SK-N-SH (cell line): ENCODE data around the gene KDM2A. TPM values are rescaled to one million over a fixed set of nuclear protein-coding genes. Genes with fewer than 3 reads are reported as not detected.

Experiments used
- CTCF ChIA-PET: fragments of 300-600, 350-600 bp; formaldehyde crosslinking; extraction: SDS; loops from one replicate; lab custom pipeline; 2021; lab: Yijun Ruan, JAX
- POLR2A ChIA-PET: fragments of 350-600 bp; sonication (Branson Sonifier 250); formaldehyde crosslinking; extraction: SDS; loops from one replicate; lab custom pipeline; 2020; ENCODE audit warnings: antibody characterized with exemption, inconsistent platforms; lab: Yijun Ruan, JAX
- DNase-seq: peaks from one replicate; pipeline ENCODE4 v3.0.0; 2012
- H2AFZ ChIP-seq: fragments of 200-600 bp; sonication (generic); 2 replicates; pipeline ENCODE4 v1.8.1; 2016; ENCODE audit warnings: antibody characterized with exemption, mild to moderate bottlenecking, low read depth
- H3F3A ChIP-seq: fragments of 200-600 bp; sonication (generic); replicated peaks from 2 replicates; pipeline ENCODE3; 2016; ENCODE audit warnings: antibody characterized with exemption, mild to moderate bottlenecking; ENCODE audit not compliant: insufficient read depth
- H3K27ac ChIP-seq, 2 experiments: fragments of 200-500 bp in 1 of 2; fragments of 200-600 bp in 1 of 2; sonication (Bioruptor generic) in 1 of 2; sonication (generic), shearing (Covaris generic) in 1 of 2; 2 replicates each; pipeline versions ENCODE4 v1.5.1 to v1.6.1; 2014 to 2016; ENCODE audit warnings: low read depth in 2 of 2, inconsistent platforms in 1 of 2, low read length in 1 of 2, mild to moderate bottlenecking in 1 of 2, mixed read lengths in 1 of 2
- H3K27me3 ChIP-seq: fragments of 200-600 bp; sonication (generic), shearing (Covaris generic); 2 replicates; pipeline ENCODE4 v1.6.1; 2016; ENCODE audit warnings: mixed run types; ENCODE audit not compliant: insufficient read depth
- H3K36me3 ChIP-seq, 2 experiments: fragments of 200-500 bp in 1 of 2; fragments of 200-600 bp in 1 of 2; sonication (Bioruptor generic) in 1 of 2; sonication (generic) in 1 of 2; replicated peaks in 1 of 2; 2 replicates each; pipeline versions ENCODE3 to v1.5.1; 2014 to 2016; ENCODE audit warnings: low read length in 1 of 2, mild to moderate bottlenecking in 1 of 2; ENCODE audit not compliant: insufficient read depth in 2 of 2, control insufficient read depth in 1 of 2
- H3K4me1 ChIP-seq, 2 experiments: fragments of 200-500 bp in 1 of 2; fragments of 200-600 bp in 1 of 2; sonication (Bioruptor generic) in 1 of 2; sonication (generic), shearing (Covaris generic) in 1 of 2; 2 replicates each; pipeline versions ENCODE4 v1.5.1 to v1.6.1; 2014 to 2016; ENCODE audit warnings: low read depth in 1 of 2, low read length in 1 of 2, mixed run types in 1 of 2; ENCODE audit not compliant: insufficient read depth in 2 of 2, control insufficient read depth in 1 of 2
- H3K4me2 ChIP-seq: fragments of 200-600 bp; sonication (generic), shearing (Covaris generic); 2 replicates; pipeline ENCODE4 v1.6.1; 2017; ENCODE audit warnings: mixed run types
- H3K4me3 ChIP-seq, 2 experiments: fragments of 200-500 bp in 1 of 2; fragments of 200-600 bp in 1 of 2; sonication (Bioruptor generic) in 1 of 2; sonication (generic), shearing (Covaris generic) in 1 of 2; 2 replicates each; pipeline versions ENCODE4 v1.5.1 to v1.8.1; 2014 to 2016; ENCODE audit warnings: low read depth in 2 of 2, inconsistent platforms in 1 of 2, low read length in 1 of 2, mild to moderate bottlenecking in 1 of 2, mixed read lengths in 1 of 2, moderate library complexity in 1 of 2
- H3K79me2 ChIP-seq: fragments of 200-600 bp; sonication (generic); 2 replicates; pipeline ENCODE4 v1.8.1; 2017; ENCODE audit warnings: mild to moderate bottlenecking; ENCODE audit not compliant: insufficient read depth
- H3K9ac ChIP-seq: fragments of 200-600 bp; sonication (generic); 2 replicates; pipeline ENCODE4 v1.6.1; 2017; ENCODE audit warnings: mixed run types
- H3K9me2 ChIP-seq: fragments of 200-600 bp; sonication (generic); 2 replicates; pipeline ENCODE4 v1.6.1; 2017; ENCODE audit warnings: mixed run types
- H3K9me3 ChIP-seq: fragments of 200-600 bp; sonication (generic); 2 replicates; pipeline ENCODE4 v1.6.1; 2017; ENCODE audit warnings: mixed run types, mild to moderate bottlenecking, moderate library complexity
- H4K20me1 ChIP-seq: fragments of 200-600 bp; sonication (generic); 2 replicates; pipeline ENCODE4 v1.6.1; 2017; ENCODE audit warnings: mild to moderate bottlenecking, mixed run types; ENCODE audit not compliant: insufficient read depth
- CHD2 ChIP-seq: fragments of 150-350 bp; IDR thresholded peaks from 2 replicates; pipeline ENCODE4 v1.6.1; 2018; ENCODE audit warnings: low read length; ENCODE audit not compliant: partially characterized antibody
- ELF1 ChIP-seq: IDR thresholded peaks from 2 replicates; pipeline ENCODE4 v1.4.0; 2012
- EP300 ChIP-seq, 2 experiments: IDR thresholded peaks; 2 replicates each; pipeline versions ENCODE4 v1.4.0 to v1.6.1; 2012; ENCODE audit warnings: borderline replicate concordance in 1 of 2, low read depth in 1 of 2, low read length in 1 of 2
- FOSL2 ChIP-seq: IDR thresholded peaks from 2 replicates; pipeline ENCODE4 v1.4.0; 2012; ENCODE audit warnings: low read depth, mild to moderate bottlenecking, moderate library complexity, borderline replicate concordance
- FOXJ3 ChIP-seq: sonication (generic); formaldehyde crosslinking; IDR thresholded peaks from 2 replicates; pipeline ENCODE4 v1.5.1; 2020; ENCODE audit warnings: mild to moderate bottlenecking, missing genetic modification reagents
- FOXM1 ChIP-seq: IDR thresholded peaks from 2 replicates; pipeline ENCODE4 v1.4.0; 2012; ENCODE audit warnings: low read depth, mild to moderate bottlenecking
- GATA2 ChIP-seq: sonication (generic); formaldehyde crosslinking; IDR thresholded peaks from 2 replicates; pipeline ENCODE4 v1.5.0; 2020; ENCODE audit warnings: mild to moderate bottlenecking, missing genetic modification reagents
- JUND ChIP-seq: IDR thresholded peaks from 2 replicates; pipeline ENCODE4 v1.4.0; 2012
- MAX ChIP-seq: IDR thresholded peaks from 2 replicates; pipeline ENCODE4 v1.4.0; 2012; ENCODE audit warnings: low read depth
- MEF2A ChIP-seq: IDR thresholded peaks from 2 replicates; pipeline ENCODE4 v1.4.0; 2012; ENCODE audit warnings: low read depth, borderline replicate concordance
- MXI1 ChIP-seq: IDR thresholded peaks from 2 replicates; pipeline ENCODE4 v1.6.1; 2012; ENCODE audit warnings: mild to moderate bottlenecking, low read depth, low read length, improper control_type of control experiment
- POLR2AphosphoS5 ChIP-seq: IDR thresholded peaks from 2 replicates; pipeline ENCODE4 v1.6.1; 2012; ENCODE audit warnings: low read depth, low read length
- RAD21 ChIP-seq: IDR thresholded peaks from 2 replicates; pipeline ENCODE4 v1.6.1; 2012; ENCODE audit warnings: mild to moderate bottlenecking, low read length
- RFX5 ChIP-seq: IDR thresholded peaks from 2 replicates; pipeline ENCODE4 v1.6.1; 2012; ENCODE audit warnings: mild to moderate bottlenecking, improper control_type of control experiment, low read length
- RXRA ChIP-seq: IDR thresholded peaks from 2 replicates; pipeline ENCODE4 v1.4.0; 2012; ENCODE audit warnings: low read depth, mild to moderate bottlenecking, borderline replicate concordance
- SIN3A ChIP-seq: IDR thresholded peaks from 2 replicates; pipeline ENCODE4 v1.6.1; 2012; ENCODE audit warnings: low read depth, mild to moderate bottlenecking, low read length, moderate library complexity, borderline replicate concordance
- TCF12 ChIP-seq: IDR thresholded peaks from 2 replicates; pipeline ENCODE4 v1.4.0; 2012
- TEAD4 ChIP-seq: IDR thresholded peaks from 2 replicates; pipeline ENCODE4 v1.4.0; 2012; ENCODE audit warnings: mild to moderate bottlenecking, borderline replicate concordance; ENCODE audit not compliant: insufficient read depth
- USF1 ChIP-seq: IDR thresholded peaks from 2 replicates; pipeline ENCODE4 v1.4.0; 2012; ENCODE audit warnings: low read depth, borderline replicate concordance
- USF2 ChIP-seq: fragments of 150-350 bp; IDR thresholded peaks from 2 replicates; pipeline ENCODE4 v1.6.1; 2017; ENCODE audit warnings: antibody characterized with exemption, low read length, low read depth, borderline replicate concordance
- YY1 ChIP-seq: IDR thresholded peaks from 2 replicates; pipeline ENCODE4 v1.4.0; 2012; ENCODE audit warnings: low read depth, mild to moderate bottlenecking
- ZBTB33 ChIP-seq: IDR thresholded peaks from 2 replicates; pipeline ENCODE4 v1.4.0; 2012; ENCODE audit warnings: low read depth, borderline replicate concordance
- WGBS: methylation state at CpG from one replicate; pipeline ENCODE4 v1.1.6; 2017; ENCODE audit warnings: low lambda C conversion rate; 5-methylcytosine and 5-hydroxymethylcytosine counted together
- polyA plus RNA-seq, 3 experiments: library from polyadenylated mRNA; depleted of rRNA; stranded (reverse); fragments of >200 nt; gene quantifications; 2 replicates each; pipeline ENCODE4 v1.2.3, GENCODE V29; 2012

The KDM2A gene
- polyA plus RNA-seq, 1 of the 3 experiments (the other 2 are of a cell fraction): 28.4 TPM

GRCh38 chr11:67306769-67307544, 187.9 kb downstream of the KDM2A start:
- WGBS: 94% methylated on average over 15 of the region's 19 CpGs

GRCh38 chr11:67307545-67308001, 188.5 kb downstream of the KDM2A start:
- TF ChIP-seq FOXJ3 (CRISPR knock-in tag): no peak
- TF ChIP-seq MXI1: no peak
- no peak for TF ChIP-seq RFX5
- no peak for TF ChIP-seq CHD2
- no peak for TF ChIP-seq MEF2A
- no peak for TF ChIP-seq MAX
- TF ChIP-seq TCF12: no peak
- TF ChIP-seq ZBTB33: no peak
- TF ChIP-seq FOXM1: no peak
- H2AFZ ChIP-seq: no peak overlapping the region
- no peaks in the 10 kb centered on the region for H4K20me1 ChIP-seq
- peaks cover 0 to 5% of the 10 kb centered on the region in 2 experiments for H3K36me3 ChIP-seq
- ChIA-PET POLR2A (no interaction called here), CTCF (interaction anchor here (0.8 to 2.6 kb wide), 4 partner anchors 9 to 43 kb away, joined by 3 to 11 read pairs (median 4); no protein-coding TSS in a partner anchor)
- H3K27me3 ChIP-seq: no peaks in the 10 kb centered on the region
- peaks cover 11 to 27% of the 10 kb centered on the region in 2 experiments; a peak in 2 of 4 replicates for H3K4me1 ChIP-seq
- H3K9me2 ChIP-seq: no peaks in the 10 kb centered on the region
- DNase-seq: no peak
- no peak overlapping the region for H3K4me3 ChIP-seq
- H3K27ac ChIP-seq: no peak overlapping the region
- no peak overlapping the region for H3K9ac ChIP-seq
- H3K9me3 ChIP-seq: no peaks in the 10 kb centered on the region
- H3K79me2 ChIP-seq: no peaks in the 10 kb centered on the region
- no peaks in the 10 kb centered on the region for H3F3A ChIP-seq
- H3K4me2 ChIP-seq: no peak overlapping the region
- WGBS: 93% methylated on average over 5 of the region's 12 CpGs

More at GRCh38 chr11:67306769-67307544, 187.9 kb downstream of the KDM2A start:
- CTCF ChIA-PET: interaction anchor here (0.8 to 2.6 kb wide), 5 partner anchors 8 to 75 kb away, joined by 3 to 11 read pairs (median 3); no protein-coding TSS in a partner anchor
- Histone ChIP-seq H3K9ac (no peak overlapping the region), H3K4me1 (peaks cover 13 to 24% of the 10 kb centered on the region in 2 experiments; a peak in 2 of 4 replicates), H3K4me2 (no peak overlapping the region), H3K9me3 (no peaks in the 10 kb centered on the region), H3K27ac (no peak overlapping the region), H3K36me3 (peaks cover 0 to 7% of the 10 kb centered on the region in 2 experiments), H3K79me2 (no peaks in the 10 kb centered on the region), H3K4me3 (no peak overlapping the region), H2AFZ (no peak overlapping the region), H4K20me1 (no peaks in the 10 kb centered on the region), H3F3A (no peaks in the 10 kb centered on the region), H3K27me3 (no peaks in the 10 kb centered on the region), H3K9me2 (no peaks in the 10 kb centered on the region)
- TF ChIP-seq JUND (no peak), GATA2 (CRISPR knock-in tag) (no peak), USF2 (no peak), RXRA (no peak), EP300 (IDR thresholded peaks at IDR 0.05; ENCODE audit: borderline replicate concordance in 1 of 2, low read depth in 1 of 2, low read length in 1 of 2) (no peak), FOXJ3 (CRISPR knock-in tag) (no peak), POLR2AphosphoS5 (no peak), MEF2A (no peak), SIN3A (no peak), TEAD4 (no peak), TCF12 (no peak), FOXM1 (no peak), RFX5 (no peak), YY1 (no peak), RAD21 (no peak), FOSL2 (no peak), ELF1 (no peak), USF1 (no peak)
- POLR2A ChIA-PET: no interaction called here
- no peak for DNase-seq
